HG03159 (cell line): ENCODE results near the gene RABL2B.
"Not testable (repeated sequence)": the region's sequence is repeated elsewhere in the genome, so short reads cannot be mapped to it uniquely, and the experiment has no call there.

ENCODE experiments used
- ATAC-seq: cut with Tn5 transposase; IDR thresholded peaks from one replicate; pipeline ENCODE4 v1.9.1; 2021; ENCODE audit warnings: mild to moderate bottlenecking, moderate library complexity; ENCODE audit not compliant: unreplicated experiment

Gene RABL2B

DNA sequence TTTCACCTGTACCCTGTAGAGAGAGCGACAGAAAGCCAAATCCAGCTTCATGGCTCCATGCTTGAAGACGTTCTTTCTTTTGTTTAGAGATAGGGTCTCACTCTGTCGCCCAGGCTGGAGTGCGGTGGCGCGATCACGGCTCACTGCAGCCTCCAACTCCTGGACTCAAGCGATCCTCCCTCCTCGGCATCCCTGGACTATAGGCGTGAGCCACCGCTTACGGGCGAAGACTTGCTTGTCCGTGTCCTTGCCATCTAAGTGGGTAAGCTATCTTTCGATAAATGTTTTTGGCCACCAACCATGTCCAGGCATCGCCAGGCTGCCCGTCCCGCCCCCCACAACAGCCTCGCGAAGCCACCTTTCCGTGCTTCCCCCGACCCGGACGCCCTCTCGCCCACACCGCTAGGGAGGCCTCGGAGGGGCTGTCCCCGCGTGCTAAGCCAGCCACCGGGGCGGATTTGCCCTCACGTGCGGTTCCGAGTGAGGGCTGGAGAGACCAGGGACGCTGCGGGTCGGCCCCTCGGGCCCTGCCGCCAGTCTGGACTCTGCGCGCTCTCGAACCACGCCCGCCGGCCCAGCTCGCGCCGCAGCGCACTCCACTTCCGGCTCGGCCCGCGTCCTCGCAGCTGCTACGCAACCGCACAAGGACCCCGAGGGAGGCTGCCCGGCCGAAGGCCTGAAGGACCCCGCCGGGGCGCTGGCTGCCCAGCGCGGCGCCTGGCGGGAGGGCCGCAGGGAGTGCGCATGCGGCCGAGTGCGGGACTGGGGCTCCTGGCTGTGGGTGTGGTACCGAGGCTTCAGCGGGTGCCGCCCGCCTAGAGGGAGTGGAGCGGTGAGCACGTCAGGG, at the start of gene RABL2B:
Gene RABL2B (minus strand): TSS at position 604 of the 847 bp plus-strand sequence. CDS start 1,342 bp downstream, outside the sequence.
- peak; percentile 91 for ATAC-seq

- not testable (repeated sequence) for ATAC-seq
These were observed 3.5 kb upstream of the RABL2B start for GRCh38 chr22:50786936-50787335.

- ATAC-seq: not testable (repeated sequence)
These were observed 1.9 kb upstream of the RABL2B start for GRCh38 chr22:50785289-50785688.

GRCh38 chr22:50783880-50784276, 442 bp upstream of the RABL2B start:
- ATAC-seq: peak; percentile 30

DNA sequence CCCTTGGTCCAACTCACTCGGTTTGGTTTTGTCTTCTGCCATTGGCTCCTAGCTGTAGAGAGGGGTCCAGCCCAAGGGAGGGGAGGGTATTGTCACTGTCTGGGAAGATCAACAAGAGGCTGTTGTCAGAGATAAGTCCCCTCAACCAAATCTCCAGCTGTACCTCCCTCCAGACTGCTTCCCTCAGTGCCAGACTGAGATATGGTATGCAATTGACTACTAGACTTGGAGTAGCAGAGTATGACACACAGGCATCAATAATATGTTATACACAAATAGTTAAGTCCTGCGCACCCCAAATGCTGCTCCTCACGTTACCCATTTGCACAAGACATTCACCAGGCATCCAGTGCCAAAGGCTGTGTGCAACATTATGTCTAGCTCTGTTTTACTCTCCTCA, 1.2 kb downstream of the RABL2B start:
- ATAC-seq: not testable (repeated sequence)

- ATAC-seq: not testable (repeated sequence)
These were observed 3.2 kb downstream of the RABL2B start for GRCh38 chr22:50780244-50780643.

DNA sequence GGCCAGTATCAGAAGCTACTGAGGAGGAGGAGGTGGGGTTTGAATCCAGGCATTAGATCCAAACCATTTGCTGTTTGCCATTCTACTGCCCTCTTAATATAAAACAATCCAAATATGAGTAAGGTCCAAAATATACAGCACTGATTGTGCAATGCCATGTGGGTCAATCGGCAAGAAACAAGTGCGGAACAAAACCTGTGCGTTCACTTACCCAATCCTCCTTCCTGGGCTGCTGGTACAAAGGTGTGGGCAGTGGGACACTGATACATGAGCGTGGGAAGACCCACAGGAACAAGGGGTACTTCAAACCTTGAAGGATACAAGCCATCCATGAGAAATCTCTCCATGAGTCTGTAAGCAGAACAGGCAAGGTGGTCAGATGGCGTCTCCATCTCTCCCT, 5.8 kb downstream of the RABL2B start:
- not testable (repeated sequence) for ATAC-seq

- ATAC-seq: not testable (repeated sequence)
These were observed 8.3 kb downstream of the RABL2B start for GRCh38 chr22:50775132-50775531.

GRCh38 chr22:50764288-50764687, 19.1 kb downstream of the RABL2B start:
- not testable (repeated sequence) for ATAC-seq

GRCh38 chr22:50761829-50762228, 21.6 kb downstream of the RABL2B start:
- ATAC-seq: not testable (repeated sequence)

DNA sequence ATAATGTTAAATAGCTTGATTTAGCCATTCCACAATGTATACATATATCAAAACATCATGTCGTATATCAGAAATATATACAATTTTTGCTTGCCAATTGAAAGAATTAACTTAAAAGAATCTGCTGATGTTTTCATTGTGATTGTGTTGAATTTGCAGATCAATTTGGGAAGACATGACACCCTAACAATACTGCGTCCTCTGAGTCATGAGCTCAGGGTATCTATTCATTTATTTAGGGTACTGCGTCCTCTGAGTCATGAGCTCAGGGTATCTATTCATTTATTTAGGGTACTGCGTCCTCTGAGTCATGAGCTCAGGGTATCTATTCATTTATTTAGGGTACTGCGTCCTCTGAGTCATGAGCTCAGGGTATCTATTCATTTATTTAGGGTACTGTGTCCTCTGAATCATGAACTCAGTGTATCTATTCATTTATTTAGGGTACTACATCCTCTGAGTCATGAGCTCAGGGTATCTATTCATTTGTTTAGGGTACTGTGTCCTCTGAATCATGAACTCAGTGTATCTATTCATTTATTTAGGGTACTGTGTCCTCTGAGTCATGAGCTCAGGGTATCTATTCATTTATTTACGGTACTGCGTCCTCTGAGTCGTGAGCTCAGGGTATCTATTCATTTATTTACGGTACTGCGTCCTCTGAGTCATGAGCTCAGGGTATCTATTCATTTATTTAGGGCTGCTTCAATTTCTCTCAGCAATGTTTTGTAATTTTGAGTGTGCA, 23.7 kb downstream of the RABL2B start:
- ATAC-seq: not testable (repeated sequence)

GRCh38 chr22:50756949-50757491, 26.4 kb downstream of the RABL2B start:
- not testable (repeated sequence) for ATAC-seq

DNA sequence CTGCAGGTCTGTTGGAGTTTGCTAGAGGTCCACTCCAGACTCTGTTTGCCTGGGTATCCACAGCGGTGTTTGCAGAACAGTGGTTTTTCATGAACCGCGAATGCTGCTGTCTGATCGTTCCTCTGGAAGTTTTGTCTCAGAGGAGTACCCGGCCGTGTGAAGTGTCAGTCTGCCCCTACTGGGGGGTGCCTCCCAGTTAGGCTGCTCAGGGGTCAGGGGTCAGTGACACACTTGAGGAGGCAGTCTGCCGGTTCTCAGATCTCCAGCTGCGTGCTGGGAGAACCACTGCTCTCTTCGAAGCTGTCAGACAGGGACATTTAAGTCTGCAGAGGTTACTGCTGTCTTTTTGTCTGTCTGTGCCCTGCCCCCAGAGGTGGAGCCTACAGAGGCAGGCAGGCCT, 27.0 kb downstream of the RABL2B start:
- not testable (repeated sequence) for ATAC-seq

GRCh38 chr22:50755251-50755650, 28.2 kb downstream of the RABL2B start:
- ATAC-seq: not testable (repeated sequence)

- not testable (repeated sequence) for ATAC-seq
These were observed 33.9 kb downstream of the RABL2B start for GRCh38 chr22:50749302-50750074.

GRCh38 chr22:50748630-50749029, 34.8 kb downstream of the RABL2B start:
- ATAC-seq: not testable (repeated sequence)

GRCh38 chr22:50747521-50747920, 35.9 kb downstream of the RABL2B start:
- not testable (repeated sequence) for ATAC-seq

DNA sequence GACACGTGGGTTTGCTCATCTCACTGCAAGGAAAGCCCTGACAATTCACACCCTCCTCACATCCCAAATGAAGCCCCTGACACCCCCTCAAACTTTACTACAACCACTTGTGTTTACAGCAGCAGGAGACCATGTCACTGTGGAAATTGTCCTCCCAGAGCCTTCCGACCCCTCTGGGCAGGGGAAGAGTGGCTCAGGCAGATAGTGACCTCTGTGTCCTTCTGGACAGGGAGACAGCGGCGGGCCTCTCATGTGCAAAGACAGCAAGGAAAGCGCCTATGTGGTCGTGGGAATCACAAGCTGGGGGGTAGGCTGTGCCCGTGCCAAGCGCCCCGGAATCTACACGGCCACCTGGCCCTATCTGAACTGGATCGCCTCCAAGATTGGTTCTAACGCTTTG, 39.0 kb downstream of the RABL2B start:
- ATAC-seq: not testable (repeated sequence)

GRCh38 chr22:50740714-50741113, 42.7 kb downstream of the RABL2B start:
- ATAC-seq: not testable (repeated sequence)

DNA sequence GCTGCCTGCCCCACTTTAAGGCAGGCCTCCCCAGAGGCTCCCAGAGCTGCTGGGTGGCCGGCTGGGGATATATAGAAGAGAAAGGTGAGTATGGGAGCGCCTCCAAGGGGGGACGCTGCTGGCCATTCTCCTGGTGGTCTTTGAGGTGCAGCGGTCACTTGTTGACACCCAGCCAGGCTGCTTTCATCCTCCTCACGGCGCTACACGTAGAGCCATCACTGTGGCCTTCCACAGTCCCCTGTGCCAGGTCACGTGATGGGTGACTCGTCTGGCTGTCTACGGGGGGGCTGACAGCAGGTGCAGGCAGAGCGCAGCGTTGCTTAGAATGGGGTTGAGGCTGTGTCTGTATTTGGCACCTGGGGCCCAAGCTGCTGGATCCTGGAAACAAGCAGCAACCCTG, 43.5 kb downstream of the RABL2B start:
- no peak for ATAC-seq

DNA sequence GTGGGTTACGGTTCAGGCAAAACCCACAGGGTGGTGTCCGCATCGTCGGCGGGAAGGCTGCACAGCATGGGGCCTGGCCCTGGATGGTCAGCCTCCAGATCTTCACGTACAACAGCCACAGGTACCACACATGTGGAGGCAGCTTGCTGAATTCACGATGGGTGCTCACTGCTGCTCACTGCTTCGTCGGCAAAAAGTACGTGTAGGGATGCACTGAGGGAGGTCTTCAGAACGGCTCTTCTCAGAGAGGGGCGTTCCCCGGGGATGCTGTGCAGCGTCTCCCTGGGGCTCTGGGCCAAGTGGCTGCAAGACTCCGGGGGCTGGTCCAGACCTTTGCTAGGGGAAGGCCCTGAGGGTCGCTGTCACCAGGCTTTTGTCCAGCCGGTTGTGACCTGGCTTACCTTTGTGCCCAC, 44.2 kb downstream of the RABL2B start:
- ATAC-seq: no peak
